ENCODE results near the gene MOGAT3.

DNA sequence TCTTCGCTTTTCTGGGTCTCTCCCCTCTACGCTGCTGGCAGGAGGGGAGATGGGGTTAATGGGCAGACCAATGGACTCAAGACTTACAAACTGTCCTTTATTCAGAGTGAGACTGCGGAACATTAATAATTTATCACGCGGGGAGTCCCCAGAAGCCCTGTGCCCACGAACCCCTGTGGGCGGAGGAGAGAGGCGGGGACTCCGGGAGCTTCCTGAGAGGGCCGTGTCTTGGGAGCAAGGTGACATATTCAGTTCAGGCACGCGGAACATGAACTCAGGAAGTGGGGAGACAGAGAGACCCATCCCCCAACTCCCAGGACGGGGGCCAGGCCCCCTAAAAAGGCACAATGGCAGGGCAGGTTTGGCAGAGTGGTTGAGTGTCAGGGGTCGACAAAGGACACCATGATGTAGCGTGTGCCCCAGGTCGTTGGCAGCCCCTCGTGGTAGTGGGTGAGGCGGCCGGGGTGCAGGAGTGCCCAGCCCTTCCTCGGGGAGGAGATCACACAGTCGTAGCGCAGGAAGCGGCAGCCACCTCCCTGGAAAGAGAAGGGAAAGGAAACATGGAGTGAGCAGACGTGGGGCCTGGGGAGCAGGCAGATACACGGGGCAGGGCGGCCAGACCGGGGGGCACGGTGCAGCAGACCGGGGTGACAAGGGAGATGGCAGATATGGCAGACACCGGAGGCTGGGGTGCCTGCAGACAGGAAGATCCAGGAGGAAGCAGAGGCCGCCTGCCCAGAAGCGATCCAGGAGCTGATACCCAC, 5.2 kb upstream of the MOGAT3 start:
- TF ChIP-seq GATA2 (IDR thresholded peaks at IDR 0.05; ENCODE audit: low read depth, low read length) (no peak), GATA3 (IDR thresholded peaks at IDR 0.05; ENCODE audit: low read depth, low read length) (no peak)

Measured in SH-SY5Y (cell line).